C4-2B (cell line): ENCODE measurements around the gene PPP3CA.

Experiments
- H3K27ac ChIP-seq: fragments of 450-650 bp; 2 replicates; pipeline ENCODE4 v1.5.1; 2017
- ZFX ChIP-seq: fragments of 450-650 bp; IDR thresholded peaks from 2 replicates; pipeline ENCODE4 v1.6.1; 2017
- TF ChIP-seq, protein P1 (sequence below): fragments of 450-650 bp; conservative IDR thresholded peaks from 2 replicates; pipeline ENCODE4 v1.5.1; 2017; ENCODE audit warnings: mild to moderate bottlenecking

The PPP3CA gene

DNA sequence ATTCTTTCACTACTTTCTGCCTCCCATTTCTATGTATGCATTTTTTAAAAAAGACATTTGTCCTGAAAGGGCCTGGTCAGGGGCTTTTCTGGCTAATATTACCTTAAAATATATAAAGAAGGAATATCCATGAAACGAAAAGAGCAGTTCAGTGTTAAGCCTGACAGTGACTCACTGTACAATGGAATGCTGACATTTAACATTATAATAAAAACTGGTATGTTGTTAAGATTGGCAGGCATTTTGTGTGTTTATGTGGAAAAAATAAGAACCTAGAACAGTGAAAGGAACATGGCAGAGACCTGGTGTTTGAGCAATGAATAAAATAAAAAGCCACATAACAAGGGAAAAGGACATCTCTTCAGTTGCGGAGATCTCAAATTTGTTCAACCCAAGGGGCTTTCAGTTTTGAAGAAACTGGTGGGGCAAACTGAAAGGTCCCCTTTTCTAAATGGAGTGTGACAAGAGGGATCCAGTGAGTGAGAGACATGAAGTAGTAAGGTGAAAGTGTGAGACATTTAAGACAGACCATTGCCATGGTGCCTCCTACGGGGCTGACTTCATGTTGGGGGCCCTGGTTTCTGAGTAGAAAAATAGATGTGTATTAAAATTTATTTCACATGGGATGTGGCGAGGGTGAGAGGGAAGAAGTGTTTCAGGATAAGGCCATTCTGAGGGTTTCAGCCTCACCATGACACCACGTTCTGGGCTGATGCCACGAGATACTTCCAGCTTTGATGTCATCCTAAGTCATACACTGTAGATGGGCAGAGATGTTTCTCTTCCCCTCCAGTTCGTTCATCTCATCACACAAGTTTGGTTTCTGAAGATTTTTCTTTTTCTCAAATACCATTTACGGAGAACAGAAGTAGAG, 324.9 kb downstream of the PPP3CA start:
- no peak for TF ChIP-seq ZFX
- TF ChIP-seq, protein P1, sequence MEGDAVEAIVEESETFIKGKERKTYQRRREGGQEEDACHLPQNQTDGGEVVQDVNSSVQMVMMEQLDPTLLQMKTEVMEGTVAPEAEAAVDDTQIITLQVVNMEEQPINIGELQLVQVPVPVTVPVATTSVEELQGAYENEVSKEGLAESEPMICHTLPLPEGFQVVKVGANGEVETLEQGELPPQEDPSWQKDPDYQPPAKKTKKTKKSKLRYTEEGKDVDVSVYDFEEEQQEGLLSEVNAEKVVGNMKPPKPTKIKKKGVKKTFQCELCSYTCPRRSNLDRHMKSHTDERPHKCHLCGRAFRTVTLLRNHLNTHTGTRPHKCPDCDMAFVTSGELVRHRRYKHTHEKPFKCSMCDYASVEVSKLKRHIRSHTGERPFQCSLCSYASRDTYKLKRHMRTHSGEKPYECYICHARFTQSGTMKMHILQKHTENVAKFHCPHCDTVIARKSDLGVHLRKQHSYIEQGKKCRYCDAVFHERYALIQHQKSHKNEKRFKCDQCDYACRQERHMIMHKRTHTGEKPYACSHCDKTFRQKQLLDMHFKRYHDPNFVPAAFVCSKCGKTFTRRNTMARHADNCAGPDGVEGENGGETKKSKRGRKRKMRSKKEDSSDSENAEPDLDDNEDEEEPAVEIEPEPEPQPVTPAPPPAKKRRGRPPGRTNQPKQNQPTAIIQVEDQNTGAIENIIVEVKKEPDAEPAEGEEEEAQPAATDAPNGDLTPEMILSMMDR, result no peak

DNA sequence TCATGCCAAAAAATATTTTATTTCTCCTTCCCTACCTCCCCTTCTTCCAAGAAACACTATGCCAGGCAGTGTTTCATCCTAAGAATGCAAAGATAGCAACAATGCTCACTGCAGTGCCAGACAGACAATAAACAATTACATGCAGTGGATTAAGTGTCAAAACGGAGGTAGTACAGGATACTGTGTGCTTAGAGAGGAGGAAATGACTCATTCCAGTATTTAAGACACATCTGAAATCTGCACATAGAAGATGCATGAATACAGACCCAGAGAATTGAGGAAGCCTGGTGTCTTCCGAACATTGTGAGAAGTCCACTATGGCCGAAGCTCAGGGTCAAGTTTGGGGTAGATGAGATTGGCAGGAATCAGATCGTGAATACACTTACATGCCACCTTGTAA, 326.4 kb downstream of the PPP3CA start:
- no peak for TF ChIP-seq ZFX
- TF ChIP-seq, protein P1, result no peak
- peak overlapping the region; percentile 21; the same call in 1 of the 2 replicates for H3K27ac ChIP-seq

More for the DNA sequence above, 324.9 kb downstream of the PPP3CA start:
- H3K27ac ChIP-seq, result no peak overlapping the region; the same call in 1 of the 2 replicates

DNA sequence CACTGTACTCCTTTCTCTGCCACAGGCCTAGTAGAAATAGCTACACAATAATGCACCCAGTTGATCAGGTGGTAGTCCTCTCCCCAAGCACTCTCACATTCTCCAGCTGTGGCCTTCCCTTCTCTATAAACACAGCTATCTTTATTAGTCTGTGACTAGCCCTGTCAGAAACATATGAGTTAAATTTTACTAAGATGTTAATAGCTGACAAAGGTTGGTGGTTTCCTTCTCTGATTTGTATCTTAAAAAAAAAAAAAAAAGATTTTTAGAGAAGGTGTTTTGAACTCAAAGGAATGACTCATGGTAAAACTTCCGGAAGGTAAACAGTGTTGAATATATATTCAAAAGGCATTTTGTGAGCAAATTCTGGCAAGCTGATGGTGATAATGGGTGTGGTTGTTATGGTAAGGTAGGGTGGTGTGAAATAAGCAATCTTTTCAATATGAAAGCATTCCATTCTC, 327.4 kb downstream of the PPP3CA start:
- no peak overlapping the region for H3K27ac ChIP-seq
- TF ChIP-seq, protein P1, result no peak
- no peak for TF ChIP-seq ZFX

DNA sequence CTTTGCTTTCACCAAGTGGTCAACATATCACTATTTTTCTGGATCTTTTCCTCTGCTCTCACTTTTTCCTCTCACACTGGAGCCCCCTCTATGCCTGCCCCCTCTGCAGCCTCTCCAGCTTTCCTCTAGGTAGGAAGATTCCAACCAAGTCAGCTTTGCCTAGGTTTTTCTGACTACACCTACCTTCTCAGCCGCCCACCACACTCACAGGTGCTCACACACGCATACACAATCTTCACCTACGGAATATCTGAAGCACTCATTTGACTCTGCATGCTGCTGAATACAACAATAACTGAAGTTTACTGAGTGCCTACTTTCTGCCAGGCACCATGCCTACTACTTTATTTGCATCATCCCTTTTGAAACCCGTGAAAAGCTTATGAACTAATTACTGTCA, 328.0 kb downstream of the PPP3CA start:
- H3K27ac ChIP-seq, result peak overlapping the region; percentile 14; the same call in 1 of the 2 replicates
- TF ChIP-seq, protein P1, result no peak
- no peak for TF ChIP-seq ZFX

DNA sequence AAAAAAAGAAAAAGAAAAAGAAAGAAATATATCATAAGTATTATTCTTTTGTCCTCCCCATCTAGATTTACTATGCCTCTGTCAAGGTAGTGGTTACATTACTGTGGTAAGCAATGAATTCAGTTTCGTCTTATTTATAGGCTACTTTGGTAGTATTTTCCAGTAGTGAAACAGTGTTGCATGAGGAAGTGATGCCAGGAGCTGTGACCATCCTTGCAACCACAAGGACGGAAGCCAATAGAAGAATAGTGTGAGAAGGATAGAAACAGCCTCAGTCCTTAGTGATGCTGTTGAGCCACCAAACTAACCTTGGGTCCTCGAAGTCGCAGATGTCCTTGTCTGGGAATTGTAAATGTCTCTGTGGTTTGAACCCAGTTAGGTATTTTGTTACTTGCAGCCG, 328.5 kb downstream of the PPP3CA start:
- TF ChIP-seq ZFX, result no peak
- TF ChIP-seq, protein P1, result no peak
- peak overlapping the region; percentile 14; the same call in 1 of the 2 replicates for H3K27ac ChIP-seq

DNA sequence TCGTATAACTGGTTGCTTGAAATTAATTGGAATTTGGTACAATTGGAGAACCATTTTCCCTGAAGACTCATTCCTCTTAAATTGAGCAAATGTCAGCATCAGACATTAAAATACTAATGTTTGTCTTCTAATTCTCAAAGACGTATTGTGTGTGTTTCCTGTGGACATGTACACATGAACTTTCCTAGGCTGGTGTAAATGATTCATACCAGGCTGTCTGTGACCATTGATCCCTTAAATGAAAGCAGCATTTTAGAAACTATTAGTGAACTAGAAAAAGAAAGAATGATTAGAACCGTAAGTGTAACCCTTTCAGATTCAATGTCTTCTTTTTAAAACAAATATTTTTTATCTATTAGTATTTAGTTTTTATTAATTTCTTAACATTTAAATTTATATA, 332.9 kb downstream of the PPP3CA start:
- no peak overlapping the region for H3K27ac ChIP-seq
- TF ChIP-seq ZFX, result no peak

DNA sequence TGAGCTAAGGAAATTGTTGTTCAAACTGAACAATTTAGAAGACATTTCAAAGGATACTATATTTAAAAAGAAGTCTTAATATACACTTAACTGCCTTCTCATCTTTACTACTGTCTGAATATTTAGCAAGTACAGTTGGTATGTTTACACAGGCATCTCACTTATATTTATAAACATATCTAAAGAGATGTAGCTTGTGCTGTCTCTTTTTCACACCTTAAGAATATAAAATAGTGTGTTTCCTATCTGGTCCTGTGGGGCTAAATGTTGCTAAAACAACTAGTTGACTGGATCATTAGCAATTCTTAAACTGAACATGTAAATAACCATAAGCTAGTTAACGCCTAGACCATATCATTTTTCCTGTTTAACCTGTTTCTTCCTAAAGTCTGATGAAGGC, 336.3 kb downstream of the PPP3CA start:
- H3K27ac ChIP-seq, result no peak overlapping the region
- TF ChIP-seq ZFX, result no peak
- TF ChIP-seq, protein P1, result no peak

DNA sequence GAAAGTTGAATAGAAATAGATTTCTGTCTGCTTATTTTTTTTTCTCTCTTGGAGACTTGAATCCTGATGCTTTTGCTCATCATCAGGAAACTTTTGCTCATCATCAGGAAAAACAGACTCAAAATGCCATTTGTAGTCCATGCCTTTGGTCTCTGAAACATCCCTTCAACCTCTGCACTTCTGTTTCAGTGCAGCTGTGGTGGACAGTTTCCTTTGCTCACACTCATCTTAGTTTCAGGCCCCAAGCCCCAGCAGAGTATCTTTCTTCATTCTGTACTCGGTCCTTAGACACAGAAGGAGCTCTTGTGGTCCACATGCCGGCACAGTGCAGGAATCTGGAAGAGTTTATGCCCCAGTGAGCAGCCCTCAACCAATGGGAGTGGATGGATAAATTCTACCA, 337.9 kb downstream of the PPP3CA start:
- H3K27ac ChIP-seq, result no peak overlapping the region
- TF ChIP-seq, protein P1, result no peak
- TF ChIP-seq ZFX, result no peak
